Stimulated activated CD4-positive, alpha-beta T cell treated with anti-CD3 and anti-CD28 coated beads, Interleukin-1b, Interleukin-23, amount 100 ng/mL, for 1 hour (primary cell): ENCODE data around the gene FARS2.

Experiments used
- DNase-seq, 2 donors: peaks; one replicate each; pipeline ENCODE4 v3.0.0-alpha.2; 2020; ENCODE audit warnings: low read depth in 2 of 2

Gene FARS2

GRCh38 chr6:5580736-5581581, 319.6 kb downstream of the FARS2 start:
- DNase-seq = no peak

DNA sequence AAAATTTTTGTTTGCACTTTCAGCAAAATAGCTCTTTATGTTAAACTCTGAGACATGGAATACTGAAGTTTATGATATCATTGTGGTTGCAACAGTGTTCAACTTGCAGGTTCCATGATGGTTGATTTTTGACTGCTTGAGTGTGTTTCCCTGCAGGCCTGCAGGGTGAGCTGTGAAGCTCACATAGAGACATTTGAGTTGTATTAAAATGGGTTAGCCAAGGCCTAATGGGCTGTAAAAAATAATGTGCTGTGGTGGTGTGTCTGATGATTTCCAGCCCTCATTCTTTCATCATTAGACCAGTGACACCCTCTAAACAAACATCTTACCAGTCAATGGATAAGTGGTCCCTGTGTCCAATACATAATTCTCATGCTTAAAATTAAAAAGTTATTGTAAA, 321.4 kb downstream of the FARS2 start:
- DNase-seq = no peak

DNA sequence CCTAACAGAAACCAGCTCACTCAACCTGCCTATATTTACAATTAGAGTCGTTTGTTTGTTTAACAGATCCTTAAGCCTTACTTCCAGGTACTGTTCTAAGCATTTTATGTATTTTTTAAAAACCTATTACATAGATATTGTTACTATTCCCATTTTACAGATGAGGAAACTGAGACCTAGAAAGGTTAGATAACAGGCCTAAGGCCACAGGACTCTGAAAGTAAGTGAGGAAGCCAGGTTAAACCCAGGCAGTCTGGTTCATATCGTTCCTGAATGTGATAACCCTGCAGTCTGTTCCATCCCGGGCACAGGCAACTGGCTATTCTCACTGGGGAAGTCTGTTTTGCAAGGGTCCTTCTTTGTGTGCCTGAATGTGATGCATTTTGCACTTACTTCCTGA, 322.2 kb downstream of the FARS2 start:
- no peak for DNase-seq

DNA sequence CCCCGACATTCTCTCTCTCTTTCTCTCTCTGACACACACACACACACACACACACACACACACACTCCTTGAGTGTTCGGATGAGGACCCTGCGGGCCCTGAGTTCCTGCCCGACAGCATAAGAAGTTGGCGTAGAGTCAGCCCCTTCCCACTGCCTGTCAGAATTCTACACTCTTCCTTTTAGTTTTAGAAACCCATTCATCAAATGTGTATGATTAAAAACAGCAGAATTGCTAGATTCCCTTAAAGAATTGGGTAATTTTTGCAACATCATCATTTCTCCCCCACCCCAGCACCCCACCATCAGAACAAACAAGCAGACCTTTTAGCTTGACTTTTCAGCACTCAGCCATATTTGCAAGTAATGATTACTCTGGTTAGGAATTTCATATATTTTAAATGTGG, 322.8 kb downstream of the FARS2 start:
- no peak for DNase-seq

DNA sequence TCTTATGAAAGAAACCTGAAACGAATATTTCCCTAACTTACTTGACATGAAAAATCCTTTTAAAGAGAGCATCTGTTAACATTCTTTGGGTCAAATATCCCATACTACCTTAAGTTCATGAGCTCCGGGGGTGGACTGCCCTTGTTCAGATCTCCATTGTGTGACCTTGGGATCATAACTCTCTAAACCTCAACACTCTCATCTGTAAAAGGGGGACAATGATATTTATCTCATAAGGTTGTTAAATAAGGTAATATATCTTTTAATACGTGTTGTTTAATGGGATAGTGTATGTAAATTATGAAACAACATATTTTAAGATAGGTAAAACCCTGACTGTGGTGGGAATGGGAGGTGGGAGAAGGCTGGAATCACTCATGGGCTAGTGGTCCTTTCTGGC, 326.3 kb downstream of the FARS2 start:
- no peak for DNase-seq

GRCh38 chr6:5589422-5590141, 328.3 kb downstream of the FARS2 start:
- DNase-seq = no peak

DNA sequence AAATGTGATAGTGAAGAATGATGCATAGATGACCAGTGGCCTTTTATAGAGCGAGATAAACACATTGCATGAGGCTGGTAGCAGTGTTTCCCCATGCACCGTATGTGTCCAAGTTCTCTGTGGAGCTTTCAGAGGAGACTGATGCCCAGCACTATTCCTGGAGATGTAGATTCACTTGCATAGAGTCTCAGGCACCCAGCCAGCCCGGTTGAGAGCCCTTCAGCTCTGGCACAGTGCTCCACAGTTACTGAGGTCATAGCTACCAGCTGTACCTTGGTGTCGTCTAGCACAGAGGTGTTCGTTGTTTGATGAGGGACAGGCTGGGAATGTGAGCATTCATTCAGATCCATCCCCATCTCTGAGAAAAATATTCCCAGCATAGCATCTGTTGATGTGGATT, 328.9 kb downstream of the FARS2 start:
- no peak for DNase-seq

DNA sequence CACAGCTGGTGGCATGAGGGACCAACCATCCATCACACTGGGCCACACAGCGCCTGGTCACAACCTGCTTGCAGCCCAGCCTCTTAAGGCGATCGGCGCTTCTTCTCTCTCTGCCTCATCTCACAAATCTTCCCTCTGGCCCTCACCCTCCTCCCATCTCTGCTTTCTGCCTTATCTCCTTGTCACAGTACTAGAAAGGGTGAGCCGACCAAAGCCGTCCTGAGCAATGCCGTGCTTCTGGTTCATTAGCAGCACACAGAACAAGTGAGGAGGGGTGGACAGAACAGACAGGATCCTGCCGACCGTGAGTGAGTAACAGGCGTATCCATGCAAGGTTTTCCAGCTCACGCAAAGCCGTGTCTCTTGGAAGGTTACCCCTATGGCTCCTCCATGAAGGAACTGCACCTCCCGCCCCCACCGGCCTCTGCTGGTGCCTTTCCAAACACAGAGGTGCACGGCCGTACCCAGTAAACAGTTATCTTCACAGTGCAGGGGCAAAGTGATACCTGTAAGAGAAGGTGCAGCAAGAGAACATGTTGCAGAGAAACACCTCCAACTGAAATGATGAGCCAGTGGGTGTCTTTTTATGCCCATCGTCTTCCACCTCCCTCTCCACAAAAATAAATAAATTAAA, 331.7 kb downstream of the FARS2 start:
- no peak for DNase-seq

- DNase-seq = no peak
Measured at GRCh38 chr6:5595184-5595583, 333.9 kb downstream of the FARS2 start.

DNA sequence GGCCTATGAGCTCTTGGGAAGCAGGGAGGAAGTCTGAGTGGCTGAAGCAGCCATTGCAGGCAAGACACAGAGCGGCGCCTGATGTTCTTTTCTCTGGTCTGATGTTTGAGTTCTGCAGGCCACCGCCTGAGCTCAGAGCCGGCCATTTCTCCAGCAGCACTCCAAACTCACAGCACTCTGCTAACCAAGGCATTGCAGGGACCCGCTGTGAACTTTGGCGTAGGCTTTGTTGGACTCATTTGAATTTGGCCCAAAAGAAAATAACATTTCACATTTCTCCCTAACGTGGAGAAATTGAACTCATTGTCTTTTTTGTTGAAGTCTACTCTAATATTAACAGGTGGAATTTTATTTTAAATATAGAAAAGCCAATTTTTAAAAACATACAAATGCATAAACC, 336.1 kb downstream of the FARS2 start:
- no peak for DNase-seq

GRCh38 chr6:5598123-5598522, 336.8 kb downstream of the FARS2 start:
- DNase-seq = no peak

DNA sequence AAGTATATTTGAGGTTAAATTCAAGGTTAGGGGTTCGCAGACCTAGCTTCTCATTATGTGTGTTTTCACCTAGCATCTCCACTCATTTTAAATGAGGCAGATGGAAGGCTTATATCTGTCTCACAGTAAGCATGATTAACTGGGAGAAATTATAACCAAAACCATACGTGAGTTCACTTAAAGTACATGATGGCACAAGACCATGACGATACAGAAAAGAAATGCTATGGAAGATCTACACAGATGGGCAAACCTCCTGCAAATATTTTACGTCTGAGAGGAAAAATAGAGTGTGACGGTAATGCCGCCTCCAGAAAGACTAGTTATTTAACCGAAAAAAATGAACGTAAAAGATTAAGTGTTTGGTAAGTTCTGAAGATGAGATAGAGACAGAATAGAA, 337.8 kb downstream of the FARS2 start:
- no peak for DNase-seq

GRCh38 chr6:5605937-5606336, 344.6 kb downstream of the FARS2 start:
- DNase-seq = no peak

GRCh38 chr6:5606546-5606945, 345.2 kb downstream of the FARS2 start:
- DNase-seq = no peak

DNA sequence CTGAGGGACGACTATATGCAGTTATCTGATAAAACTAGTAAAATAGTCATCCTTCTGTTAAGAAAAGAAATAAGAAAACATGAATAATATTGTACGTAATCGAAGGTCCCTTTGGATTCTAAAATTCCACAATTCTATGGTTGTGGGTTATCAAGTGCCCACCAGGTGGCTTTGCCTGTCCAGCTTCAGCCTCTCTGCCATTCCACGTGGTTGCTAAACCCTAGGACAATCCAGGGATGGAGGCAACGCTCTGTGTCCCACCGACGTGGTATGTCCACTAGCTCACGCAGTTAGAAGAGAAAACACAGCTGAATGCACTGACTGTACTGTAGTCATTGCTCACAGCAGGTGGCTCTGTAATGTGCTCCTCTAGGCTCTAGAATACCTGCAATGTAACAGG, 349.3 kb downstream of the FARS2 start:
- no peak for DNase-seq

DNA sequence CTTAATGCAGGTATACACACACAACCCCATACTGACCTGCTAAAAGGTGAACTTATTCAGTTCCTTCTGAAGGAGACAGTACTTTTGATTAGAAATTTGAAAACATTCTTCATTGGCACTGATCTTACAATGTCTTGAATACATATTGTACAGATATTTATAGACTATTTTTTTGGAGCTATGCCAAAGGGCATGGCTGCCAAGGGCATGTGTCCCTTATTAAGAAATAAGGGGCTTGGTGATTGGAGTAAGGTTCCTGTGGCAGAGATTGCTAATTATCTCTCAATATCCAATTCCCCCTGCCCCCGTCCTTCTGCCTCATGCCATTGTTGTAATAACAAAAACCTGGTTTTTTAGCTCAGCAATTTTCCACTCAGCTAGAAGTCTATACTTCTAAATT, 355.9 kb downstream of the FARS2 start:
- no peak for DNase-seq

DNA sequence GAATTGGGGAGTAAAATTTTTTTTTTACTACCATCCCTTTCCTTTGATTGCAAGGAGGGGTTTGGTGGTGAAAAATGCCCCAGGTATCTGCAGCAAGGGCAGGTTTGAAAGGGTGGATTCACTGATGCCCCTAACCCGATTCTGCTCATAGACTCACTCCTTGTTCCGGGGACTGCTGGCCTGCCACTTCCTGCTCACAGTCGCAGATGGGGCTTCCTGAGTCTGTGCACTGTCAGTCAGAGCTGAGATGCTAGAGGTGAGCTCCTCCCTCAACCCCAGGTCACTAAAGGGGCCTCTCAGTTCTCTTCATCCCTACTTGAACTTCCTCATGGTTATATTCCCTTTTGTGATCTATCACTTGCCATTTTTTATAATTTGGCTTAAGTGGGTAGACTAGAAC, 357.9 kb downstream of the FARS2 start:
- DNase-seq = no peak

DNA sequence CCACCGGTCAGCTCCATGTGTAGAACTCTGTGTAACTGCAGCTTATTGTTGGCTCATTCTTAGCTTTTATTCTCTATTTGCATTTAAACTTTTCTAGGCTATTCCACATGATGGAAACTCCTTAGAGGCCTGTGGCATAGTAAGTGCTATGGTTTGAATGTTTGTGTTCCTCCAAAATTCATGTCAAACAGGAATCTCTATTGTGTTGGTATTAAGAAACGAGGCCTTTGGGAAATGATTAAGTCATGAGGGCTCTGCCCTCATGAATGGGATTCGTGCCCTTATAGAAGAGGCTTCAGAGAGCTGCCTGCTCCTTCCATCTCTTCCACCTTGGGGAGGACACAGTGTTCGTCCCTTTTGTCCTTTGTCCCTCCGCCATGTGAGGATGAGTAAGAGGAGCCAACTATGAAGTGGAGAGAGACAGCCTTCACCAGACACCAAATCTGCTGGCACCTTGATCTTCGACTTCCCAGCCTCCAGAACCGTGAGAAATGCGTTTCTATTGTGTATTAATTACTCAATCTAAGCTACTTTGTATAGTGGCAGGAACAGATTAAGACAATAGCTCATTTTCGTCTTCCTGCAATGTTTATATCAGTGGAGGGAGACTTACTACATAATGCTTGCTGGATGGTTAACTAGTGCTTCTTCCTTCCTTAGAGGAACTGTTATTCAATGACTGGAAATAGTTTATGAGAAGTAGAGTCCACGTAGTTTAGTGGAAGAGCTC, 361.1 kb downstream of the FARS2 start:
- no peak for DNase-seq

- DNase-seq = no peak
Measured at GRCh38 chr6:5623769-5624168, 362.5 kb downstream of the FARS2 start.

DNA sequence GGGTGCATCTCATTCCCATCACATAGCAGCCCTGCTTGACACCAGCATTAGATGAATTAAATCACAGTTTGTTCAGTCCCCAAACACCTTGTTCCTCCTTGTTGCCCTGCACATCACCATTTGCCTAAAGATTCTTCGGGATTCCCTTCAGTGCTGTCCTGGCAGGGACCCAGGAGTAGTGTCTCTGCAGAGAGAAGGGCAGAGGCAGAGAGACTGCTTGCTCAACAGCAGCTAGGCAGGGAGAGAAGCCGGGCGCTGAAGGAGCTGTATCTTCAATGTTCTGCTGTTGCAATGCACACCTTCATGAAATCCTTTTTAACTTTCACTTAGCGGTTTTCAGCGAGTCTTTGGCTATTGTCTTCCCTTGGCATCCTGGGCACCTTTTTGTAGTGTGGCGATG, 362.9 kb downstream of the FARS2 start:
- DNase-seq = no peak

DNA sequence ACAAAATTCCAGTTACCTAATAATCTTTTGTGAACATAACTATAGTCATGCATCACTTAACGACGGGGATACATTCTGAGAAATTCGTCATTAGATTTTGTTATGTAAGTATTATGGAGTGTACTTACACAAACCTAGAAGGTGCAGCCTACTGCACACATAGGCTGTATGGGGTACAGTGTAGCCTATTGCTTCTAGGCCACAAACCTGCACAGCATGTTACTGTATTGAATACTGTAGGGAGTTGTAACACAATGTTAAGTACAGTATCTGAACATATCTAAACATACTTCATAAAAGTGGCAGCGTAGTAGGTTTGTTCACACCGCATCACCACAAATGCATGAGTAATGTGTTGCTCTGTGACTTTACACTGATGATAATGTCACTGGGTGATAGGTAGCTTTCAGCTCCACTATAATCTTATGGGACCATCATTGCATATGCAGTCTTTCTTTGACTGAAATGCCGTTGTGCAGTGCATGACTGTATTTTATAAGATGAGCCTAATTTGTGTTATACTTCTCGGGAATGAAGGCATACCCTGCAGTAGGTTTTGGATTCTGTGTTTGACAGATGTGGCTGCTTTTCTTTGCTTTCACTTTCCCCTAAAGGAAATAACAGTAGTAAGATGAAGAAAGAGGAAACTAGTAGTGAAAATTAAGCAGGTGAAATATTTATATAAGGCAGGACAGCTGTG, 365.6 kb downstream of the FARS2 start:
- no peak for DNase-seq

- DNase-seq = no peak
Measured at GRCh38 chr6:5630636-5631035, 369.3 kb downstream of the FARS2 start.
